HG03565 (cell line): Measurements from ENCODE around the gene AUP1.
A peak's percentile ranks its signal among the peaks of the same experiment; 100 is the strongest.

Source experiments
- ATAC-seq: cut with Tn5 transposase; IDR thresholded peaks from one replicate; pipeline ENCODE4 v1.9.1; 2021; ENCODE audit warnings: mild to moderate bottlenecking, moderate library complexity; ENCODE audit not compliant: unreplicated experiment

The AUP1 gene

DNA sequence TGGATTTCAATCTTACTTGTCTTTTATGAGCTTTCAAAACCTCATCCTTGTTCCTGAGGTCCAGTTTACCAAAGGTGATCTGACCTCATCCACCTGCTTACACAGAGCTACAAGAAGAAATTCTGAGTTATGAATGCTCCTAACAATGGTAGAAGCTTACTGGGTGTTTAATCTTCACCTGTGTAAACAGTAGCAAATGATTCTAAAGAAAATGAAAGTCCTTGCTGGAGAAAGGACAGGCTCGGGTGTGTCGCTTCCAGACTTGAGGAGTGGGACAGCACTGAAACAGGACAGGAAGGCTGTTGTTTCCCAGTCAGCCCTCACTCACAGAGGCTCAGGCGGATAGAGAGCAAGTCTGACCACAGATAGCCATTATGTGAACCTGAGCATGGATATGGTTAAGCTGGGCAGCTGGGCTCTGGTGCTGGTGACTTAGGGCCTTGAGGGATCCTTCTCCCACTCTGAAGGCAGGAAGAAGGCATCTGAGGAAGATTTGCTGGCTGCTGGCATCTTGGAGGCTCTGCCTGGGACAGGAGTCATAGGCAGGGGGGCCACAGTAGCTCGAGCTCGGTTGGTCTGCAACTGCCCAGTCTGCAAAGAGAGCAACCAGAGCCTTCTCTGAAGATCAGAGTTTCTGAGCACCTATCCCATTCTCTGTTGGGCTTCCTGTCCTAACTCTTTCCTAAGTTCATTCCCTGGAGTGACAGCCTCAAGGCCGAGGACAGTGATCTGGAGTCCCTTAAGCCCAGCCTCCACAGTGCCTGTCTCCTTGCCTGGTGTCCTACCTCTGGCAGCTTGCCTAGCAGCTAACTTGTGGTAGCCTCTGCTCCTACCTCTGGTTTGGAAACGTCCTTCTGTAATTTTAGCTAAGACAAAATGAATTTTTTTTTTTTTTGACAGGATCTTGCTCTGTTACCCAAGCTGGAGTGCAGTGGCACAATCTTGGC is 29.1 kb upstream of the AUP1 start:
- ATAC-seq = no peak

DNA sequence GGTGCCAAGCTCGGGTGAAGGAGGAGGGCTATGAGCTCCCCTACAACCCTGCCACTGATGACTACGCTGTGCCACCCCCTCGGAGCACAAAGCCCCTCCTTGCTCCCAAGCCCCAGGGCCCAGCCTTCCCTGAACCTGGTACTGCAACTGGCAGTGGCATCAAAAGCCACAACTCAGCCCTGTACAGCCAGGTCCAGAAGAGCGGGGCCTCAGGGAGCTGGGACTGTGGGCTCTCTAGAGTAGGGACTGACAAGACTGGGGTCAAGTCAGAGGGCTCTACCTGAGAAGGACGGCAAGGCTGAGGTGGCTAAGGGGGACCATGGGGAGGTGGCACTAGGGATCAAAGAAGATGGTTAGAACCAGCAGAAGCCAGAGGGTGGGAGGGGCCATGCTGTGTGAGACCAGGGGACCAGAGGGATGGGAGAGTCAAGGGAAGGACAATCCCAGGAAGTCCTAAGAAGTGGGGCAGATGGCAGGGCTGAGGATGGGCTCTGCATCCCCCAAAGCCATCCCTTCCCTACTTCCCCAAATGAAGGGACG is 27.4 kb upstream of the AUP1 start:
- no peak for ATAC-seq

DNA sequence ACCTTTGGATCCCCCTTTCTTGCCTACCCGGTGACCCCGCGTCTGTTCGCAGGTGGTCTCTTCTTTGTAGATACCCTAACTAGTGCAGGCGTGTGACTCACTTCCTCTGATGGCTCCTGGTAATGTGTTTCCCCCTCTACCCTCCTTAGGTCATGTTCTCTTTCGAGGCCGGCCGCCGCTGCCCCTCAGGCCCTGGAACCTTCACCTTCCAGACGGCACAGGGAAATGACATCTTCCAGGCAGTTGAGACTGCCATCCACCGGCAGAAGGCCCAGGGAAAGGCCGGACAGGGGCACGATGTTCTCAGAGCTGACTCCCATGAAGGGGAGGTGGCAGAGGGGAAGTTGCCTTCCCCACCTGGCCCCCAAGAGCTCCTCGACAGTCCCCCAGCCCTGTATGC is 26.7 kb upstream of the AUP1 start:
- no peak for ATAC-seq

DNA sequence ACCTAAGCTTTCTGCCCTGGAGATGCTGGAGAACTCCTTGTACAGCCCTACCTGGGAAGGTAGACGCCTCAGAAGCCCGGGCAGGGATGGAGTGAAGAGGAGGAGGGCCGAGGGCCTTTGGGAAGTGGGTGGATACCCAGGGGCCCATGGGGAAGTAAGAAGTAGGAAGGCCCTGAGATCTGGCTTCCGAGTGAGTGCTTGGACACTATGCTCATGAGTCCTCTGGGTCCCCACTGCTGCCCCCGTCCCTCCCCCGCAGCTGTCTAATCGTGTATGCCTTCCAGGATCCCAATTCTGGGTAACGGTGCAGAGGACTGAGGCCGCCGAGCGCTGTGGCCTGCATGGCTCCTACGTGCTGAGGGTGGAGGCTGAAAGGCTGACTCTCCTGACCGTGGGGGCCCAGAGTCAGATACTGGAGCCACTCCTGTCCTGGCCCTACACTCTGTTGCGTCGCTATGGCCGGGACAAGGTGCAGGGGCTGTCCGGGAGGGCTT is 26.2 kb upstream of the AUP1 start:
- no peak for ATAC-seq

DNA sequence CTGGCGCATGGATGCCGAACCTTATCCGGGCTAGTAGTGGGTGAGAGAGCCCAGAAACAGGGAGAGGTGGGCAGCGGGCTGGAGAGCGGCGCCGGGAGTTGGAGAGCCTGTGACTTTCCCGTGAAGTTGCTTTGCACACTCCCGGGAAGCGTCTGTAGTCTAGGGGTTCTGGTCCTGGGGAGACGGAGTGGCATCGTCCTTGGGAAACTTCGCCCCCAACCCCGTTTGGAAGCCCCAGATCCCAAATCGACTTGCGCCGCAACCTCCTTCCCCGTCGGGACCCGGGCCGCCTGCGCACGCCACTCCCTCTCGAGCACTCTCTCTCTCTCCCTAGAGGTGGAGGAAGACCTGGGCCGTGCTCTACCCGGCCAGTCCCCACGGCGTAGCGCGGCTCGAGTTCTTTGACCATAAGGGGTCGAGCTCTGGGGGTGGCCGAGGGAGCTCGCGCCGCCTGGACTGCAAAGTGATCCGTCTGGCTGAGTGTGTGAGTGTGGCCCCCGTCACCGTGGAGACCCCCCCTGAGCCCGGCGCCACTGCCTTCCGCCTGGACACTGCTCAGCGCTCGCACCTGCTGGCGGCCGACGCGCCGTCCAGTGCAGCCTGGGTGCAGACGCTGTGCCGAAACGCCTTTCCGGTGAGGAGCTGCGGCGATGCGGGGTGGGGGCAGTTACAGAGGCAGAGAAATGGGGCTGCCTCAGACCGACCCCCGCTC is 25.5 kb upstream of the AUP1 start:
- ATAC-seq = no peak

DNA sequence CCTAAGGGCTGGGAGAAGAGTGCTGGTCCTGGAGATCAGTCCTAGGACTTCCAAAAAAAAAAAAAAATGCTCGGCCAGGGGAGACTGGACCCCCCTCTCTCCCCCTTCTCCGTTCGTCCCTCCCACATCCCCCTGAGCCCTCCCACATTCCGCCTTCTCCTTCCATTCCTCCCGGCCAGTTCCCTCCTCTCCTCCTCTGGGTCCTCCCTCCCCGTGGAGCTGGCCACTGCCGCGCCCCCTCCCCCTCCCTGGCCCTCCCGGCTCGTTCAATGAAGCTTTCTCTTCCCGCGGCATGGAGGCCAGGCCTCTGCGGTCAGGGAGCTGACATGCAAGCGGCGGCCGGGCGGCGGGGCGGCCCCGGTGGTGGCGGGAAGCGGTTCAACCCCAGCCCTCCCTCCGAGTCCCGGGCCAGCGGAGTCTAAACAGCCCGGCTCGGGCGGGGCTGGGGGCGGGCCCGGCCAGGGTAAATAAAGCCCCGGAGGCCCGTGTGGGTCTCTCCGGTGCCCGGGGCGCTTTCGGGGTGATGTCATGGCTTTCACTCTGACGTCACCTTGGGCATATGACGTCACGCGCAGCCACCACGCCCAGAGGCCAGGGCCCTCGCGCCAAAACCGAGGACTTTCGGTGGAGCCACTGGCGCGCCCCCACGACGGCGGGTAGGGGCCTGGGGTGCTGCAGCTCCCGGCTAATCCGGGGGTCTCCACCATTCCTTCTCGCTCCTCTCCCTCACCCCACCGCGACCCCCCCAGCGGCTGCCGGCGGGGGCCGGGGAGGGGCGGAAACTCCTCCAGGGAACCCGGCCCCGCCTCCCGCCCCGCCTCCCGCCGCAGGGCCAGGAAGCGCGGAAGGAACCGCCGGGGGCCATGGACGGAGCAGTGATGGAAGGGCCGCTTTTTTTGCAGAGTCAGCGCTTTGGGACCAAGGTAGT is 24.6 kb upstream of the AUP1 start, which contains the start of the genes DOK1 and LOXL3:
Gene DOK1, plus strand, starts transcription at position 829 of the 928 bp plus-strand sequence. Its CDS starts 35 bp downstream, at position 864.
Gene LOXL3, minus strand, starts transcription at position 51 of the 928 bp plus-strand sequence. CDS start 1,308 bp downstream, outside the sequence.
- peak; percentile 40 for ATAC-seq

DNA sequence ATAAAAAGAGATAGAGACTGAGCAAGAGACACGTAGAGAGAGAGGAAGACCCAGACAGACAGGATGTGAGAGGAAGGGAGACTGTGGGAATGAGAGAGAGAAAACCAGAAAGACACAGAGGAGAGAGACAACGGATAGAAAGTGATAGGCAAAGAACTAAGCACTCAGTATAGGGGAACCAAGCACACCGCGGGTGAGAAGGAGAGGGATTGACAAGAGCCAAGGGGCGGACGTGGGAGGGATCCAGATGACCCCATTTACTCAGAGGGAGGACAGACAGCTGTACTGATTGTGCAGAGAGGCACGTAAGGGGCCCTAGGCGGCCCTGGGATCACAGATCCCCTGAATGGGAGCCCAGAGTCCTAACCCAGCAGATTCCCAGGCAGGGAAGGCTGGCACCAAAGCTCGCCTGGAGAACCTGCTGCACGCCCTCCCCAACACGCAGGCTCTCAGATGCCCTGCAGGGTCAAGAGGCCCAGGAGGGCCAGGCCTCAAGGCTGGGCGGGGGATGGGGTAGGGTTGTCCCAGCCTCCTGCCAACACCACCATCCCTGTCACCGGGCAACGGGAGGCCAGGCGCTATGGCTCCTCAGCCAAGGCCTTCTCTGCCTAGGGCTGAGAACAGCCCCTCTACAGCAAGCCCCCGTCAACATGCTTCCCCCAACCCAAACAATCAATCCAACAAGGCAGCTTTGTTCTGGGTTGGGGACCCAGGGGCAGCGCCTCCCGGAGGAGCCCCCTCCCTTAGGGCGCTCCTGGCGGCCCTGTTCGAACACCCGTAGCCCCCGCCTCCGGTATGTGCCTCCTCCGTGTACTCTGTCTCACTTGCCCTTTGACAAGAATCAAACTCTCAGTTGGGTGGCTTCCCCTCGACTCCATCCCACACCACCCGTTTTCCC is 23.7 kb upstream of the AUP1 start:
- no peak for ATAC-seq

DNA sequence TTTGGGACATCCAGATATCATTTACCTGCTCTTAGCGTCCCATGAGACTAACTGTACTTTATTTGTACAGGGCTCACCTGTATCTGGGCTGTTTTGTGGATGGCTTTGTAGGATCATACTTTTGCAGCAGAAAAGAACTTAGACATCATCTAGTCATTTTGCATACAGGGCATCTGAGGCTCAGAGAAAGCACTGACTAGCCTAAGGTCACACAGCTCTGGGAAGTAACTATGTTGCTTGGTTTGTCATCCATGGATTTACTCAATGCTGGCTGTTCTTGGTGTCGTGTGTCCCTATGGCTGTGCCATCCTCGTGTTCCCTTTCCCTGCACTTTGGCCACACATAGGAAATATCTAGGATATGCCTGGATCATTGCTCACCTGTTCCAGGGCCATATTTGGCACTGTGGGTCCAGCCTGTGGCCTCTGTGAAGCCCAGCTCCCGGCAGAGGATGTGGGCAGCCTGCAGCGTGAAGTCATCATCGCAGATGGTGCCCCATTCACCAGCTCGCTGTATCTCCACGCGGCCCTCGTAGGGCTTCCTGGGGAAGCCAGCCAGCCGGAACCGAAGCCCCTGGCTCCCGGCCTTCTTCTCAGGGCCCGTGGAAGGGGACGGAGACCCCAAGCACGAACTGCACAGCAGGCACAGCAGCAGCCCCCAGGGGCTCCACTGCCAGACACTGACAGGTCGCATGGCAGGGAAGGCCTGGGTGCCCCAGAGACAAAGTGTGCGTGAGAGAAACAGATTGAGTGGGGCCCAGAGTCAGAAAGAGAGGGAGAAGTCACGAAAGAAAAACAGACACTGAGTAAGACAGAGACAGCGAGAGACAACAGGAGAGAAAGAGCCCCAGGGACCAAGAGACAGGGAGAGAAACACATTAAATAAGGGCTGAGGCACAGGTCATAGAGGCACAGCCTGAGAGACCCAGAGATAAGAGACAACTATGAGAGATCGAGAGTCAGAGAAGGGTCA is 22.7 kb upstream of the AUP1 start:
- ATAC-seq = no peak

DNA sequence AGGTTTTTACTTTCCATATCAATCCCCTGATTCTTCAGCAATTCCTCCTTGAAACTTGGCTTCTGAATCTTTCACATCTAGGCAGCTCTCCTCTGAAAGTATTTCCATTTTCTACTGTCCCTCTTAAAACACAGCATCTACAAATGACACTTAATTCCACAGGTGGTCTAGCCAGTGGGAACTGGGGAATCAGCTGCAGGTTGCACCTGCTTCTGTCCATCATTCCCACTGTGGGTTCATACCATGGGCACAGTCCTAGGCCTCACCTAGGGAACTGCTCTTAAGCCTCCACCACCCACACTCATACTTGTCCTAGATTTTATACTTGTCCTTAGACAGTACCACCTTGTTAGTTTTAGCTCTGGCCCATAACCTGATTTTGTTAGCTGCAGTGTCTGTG is 22.0 kb upstream of the AUP1 start:
- no peak for ATAC-seq

DNA sequence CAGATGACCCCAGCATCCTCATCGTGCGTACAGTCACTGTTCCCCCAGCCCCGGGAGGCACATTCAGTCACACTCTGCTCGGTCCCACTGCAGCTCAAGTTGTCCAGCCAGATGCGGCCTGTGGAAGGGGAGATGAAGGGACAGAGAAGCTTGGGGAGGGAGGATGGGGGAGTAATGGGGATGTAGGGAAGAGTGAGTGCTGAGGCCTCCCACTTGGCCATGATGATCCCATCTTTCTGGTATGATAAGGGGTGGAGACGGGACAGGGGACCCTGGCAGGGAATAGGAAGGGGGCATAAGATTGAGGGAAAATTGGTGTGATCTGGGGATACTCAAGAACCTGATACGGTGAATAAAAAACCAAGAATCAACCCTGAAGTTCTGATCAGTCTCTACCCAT is 20.7 kb upstream of the AUP1 start:
- no peak for ATAC-seq

DNA sequence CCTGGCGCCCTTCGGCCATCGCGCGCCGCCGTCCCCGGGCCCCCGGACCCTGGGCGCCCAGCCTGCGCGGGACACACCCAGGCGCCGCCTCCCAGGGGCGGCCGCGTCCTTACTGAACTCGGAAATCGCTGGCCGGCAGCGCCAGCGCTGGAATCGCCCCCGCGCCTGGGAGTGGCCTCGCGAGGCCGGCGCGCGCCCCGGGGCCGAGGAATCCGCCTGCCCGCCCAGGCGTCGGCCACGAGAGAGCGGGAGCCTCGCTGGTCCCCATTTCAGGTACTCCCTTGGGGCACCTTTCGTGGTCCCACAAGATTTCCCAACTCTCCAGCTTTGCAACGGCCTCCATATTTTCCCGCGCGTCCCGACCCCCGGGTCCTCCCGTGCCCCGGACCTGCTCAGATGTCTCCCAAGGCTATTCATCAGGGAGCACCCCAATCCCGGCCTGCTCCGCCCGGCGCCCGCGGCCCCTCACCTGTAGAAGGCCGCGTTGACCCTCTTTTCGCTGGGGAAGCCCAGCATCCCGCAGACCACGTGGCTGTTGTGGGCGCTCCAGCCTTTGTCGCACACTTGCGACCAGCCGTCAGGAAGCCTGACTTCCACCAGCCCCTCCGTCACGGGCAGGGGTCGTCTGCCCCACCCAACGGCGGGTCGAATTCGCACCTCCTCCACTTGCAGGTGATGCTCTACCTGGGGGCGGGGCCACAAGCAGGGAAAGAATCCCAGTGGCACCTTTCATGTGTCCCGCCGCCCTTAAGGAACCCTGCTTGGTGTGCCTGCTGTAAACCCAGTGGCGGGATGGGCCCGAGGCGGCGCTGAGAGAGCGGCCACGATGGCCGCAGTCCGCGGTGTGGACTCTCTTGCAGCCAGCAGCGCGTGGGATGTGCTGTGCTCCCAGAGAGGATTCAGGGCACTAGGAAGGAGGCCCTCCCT is 19.7 kb upstream of the AUP1 start:
- no peak for ATAC-seq

DNA sequence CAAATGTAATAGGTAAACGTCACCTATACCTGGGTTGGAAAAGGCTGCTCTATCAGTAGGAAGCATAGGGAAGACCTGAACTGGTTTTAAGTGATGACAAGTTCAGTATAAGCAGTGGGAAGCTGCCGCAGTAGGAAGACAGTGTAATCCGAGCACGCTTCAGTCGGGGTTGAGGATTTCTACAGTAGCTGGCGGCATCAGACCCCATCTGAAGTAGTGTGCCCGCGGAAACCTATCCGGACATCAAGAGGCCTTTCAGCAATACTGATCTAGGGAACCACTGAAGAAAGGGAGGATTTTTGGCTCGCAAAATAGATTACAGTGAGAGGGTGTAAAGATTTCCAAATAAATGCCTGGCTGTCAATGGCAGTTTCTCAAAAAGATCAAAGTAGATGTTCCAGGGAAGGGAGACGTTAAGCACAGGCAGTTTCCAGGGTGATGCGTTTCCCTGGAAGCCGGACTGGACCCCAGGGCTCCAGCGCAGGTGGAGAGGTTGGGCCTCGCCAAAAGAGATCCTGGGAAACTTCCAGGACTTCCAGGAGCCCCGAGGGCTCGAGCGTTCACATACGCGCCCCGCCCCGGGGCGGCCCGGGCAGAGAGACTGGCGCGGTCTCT is 18.9 kb upstream of the AUP1 start:
- ATAC-seq = no peak

DNA sequence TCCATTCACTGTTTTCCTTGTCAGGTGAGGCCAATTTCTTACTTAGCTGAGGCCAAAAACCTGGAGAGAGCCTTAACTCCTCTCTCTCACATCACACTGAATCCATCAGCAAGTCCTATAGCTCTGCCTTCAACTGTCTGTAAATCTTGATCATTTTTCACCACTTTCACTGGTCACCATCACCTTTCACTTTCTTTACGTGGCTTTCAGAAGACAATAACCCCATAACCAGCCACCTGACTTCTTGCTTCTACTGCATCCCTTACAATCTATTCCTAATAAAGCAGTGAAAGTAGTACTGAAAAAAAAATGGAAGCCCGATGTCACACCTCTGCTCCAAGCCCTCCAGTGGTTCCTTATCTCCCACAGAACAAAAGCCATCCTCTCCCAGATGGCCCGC is 16.5 kb upstream of the AUP1 start:
- ATAC-seq = no peak

DNA sequence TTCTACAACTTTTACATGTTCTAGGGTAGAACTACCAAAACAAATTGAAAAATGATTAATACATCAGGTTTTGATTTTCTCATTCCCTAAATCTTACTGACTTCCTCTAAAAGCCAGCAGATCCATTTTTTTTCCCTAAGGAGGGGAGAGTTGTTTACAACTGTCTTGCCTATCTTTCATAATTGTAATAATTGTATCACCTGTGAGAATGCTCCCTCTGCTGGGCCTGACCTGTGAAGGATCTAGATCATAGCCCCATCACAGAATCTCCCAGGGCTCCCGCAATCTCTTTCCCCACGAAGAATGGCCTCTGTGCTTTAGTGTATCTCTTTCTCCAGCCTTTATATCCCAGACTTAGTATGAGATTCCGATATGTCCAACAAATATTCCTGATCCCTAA is 15.1 kb upstream of the AUP1 start:
- ATAC-seq = no peak

DNA sequence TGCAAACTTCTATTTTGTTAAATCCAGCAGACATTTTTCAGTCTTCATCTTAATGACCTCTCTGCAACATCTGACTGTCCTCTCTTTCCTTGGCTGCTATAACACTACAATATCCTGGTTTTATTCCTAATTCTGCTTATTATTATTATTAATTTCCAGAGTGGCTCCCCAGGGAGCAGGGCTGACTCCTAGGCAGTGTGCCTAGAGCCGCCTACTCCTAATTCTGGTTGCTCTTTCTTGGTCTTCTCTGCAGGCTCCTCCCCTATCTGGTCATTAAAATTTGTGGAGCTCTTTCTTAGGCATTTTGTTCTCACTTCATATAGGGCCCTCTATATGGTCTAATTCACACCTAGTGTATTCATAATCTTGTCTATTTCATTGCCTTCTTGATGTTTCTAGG is 13.5 kb upstream of the AUP1 start:
- ATAC-seq = no peak

DNA sequence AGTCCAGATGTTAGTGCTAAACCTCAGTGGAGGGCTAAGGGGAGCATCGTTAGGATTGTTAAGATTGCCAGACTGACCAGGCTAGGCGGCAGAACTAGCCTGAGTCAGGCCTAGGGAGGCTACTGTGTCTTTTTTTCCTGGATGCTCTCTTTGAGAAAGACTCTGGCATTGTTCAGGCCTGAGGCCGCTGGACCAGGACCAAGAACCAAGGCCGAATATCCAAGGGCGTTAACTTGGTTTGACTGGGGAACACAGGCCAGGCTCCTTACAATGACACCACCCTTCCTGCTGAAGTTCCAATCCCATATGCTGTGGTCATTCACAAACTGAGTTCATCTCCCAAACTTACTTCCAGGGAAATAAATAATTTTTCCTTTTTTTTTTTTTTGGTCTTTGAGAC is 10.8 kb upstream of the AUP1 start:
- ATAC-seq = no peak

DNA sequence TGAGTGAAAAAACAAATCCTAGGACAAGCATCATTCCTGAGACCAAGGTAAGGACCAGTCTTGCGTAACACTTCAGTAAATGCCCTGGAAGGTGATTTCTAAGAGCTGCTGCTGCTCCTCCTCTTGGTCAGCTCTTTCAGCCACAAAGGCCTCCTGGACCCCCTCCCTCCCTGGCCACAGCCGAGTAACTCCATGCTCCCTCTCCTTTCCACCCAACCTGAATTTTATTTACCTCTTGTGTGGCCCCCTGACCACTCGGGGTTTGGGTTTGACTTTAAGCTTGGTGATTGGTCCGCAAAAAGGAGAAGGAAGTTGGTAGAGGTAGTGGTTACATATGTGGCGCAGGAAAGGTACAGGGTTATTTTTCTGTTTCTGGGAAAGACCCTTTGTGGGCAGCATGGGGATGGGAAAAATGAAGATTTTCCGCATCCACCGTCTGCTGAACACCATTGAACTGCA is 9.4 kb upstream of the AUP1 start:
- ATAC-seq = peak; percentile 59
